ENCODE data around the gene MDC1.

DNA sequence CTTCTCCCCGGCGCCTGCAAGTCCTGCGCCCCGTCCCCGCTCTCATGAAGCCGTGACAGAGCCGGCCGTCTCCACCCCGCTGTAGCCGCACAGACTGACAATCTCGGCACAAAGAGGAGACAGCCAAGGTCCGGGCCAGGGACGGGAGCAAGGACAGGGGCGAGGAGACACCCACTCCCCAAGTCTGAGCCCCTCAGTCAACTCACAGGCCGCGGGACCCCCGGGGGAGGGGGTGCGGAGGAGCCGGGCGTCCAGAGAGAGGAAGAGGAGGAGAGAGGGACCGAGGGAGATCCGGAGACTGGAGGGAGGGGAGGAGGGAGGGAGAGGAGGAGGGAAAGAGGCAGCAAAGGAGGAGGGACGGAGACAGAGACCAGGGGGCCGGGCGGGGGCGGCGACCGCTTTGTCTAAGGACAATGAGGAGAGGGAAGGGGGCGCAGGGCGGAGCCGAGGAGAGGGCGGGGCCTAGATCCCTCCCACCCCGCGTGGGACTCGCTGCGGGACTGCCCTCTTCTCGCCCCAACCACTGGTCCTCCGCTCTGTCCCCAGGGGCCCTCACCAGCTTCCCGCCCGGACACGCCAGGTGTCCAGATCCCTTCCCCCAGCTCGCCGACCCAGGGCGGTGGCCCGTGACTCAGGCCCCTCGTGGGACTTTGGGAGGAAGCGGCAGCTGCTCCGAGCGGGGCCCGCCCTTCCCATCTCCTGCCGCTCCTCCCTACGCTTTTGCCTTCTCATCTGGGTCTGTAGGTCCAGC is 30.0 kb downstream of the MDC1 start:
- TF ChIP-seq, protein P1, sequence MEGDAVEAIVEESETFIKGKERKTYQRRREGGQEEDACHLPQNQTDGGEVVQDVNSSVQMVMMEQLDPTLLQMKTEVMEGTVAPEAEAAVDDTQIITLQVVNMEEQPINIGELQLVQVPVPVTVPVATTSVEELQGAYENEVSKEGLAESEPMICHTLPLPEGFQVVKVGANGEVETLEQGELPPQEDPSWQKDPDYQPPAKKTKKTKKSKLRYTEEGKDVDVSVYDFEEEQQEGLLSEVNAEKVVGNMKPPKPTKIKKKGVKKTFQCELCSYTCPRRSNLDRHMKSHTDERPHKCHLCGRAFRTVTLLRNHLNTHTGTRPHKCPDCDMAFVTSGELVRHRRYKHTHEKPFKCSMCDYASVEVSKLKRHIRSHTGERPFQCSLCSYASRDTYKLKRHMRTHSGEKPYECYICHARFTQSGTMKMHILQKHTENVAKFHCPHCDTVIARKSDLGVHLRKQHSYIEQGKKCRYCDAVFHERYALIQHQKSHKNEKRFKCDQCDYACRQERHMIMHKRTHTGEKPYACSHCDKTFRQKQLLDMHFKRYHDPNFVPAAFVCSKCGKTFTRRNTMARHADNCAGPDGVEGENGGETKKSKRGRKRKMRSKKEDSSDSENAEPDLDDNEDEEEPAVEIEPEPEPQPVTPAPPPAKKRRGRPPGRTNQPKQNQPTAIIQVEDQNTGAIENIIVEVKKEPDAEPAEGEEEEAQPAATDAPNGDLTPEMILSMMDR (IDR thresholded peaks at IDR 0.05; ENCODE audit: insufficient read depth, low read depth, low read length), result no peak
- TF ChIP-seq EZH2 (IDR thresholded peaks at IDR 0.05; ENCODE audit: insufficient read depth, low read length), result no peak

All from astrocyte (in vitro differentiated cells and primary cell).